HEK293 (cell line): ENCODE measurements around the gene CDON.

Source experiments
- HOXC10 ChIP-seq: sonication (generic); formaldehyde crosslinking; IDR thresholded peaks from 2 replicates; pipeline ENCODE4 v1.8.1; 2023; ENCODE audit warnings: mild to moderate bottlenecking, missing genetic modification reagents
- HOXD13 ChIP-seq: sonication (generic); formaldehyde crosslinking; IDR thresholded peaks from 2 replicates; pipeline ENCODE4 v1.8.0; 2022; ENCODE audit warnings: missing genetic modification reagents, borderline replicate concordance
- KLF10 ChIP-seq: fragments of 450-650 bp; IDR thresholded peaks from 2 replicates; pipeline ENCODE4 v1.5.1; 2018; ENCODE audit warnings: missing biosample characterization, mild to moderate bottlenecking, missing genetic modification characterization
- KLF16 ChIP-seq: fragments of 450-650 bp; formaldehyde crosslinking; IDR thresholded peaks from 2 replicates; pipeline ENCODE4 v1.5.1; 2017; ENCODE audit warnings: missing biosample characterization, missing genetic modification characterization
- KLF7 ChIP-seq: fragments of 450-650 bp; formaldehyde crosslinking; IDR thresholded peaks from 2 replicates; pipeline ENCODE4 v1.5.1; 2016; ENCODE audit warnings: missing biosample characterization, missing genetic modification characterization, borderline replicate concordance
- KLF9 ChIP-seq: fragments of 450-650 bp; formaldehyde crosslinking; IDR thresholded peaks from 2 replicates; pipeline ENCODE4 v1.5.1; 2016; ENCODE audit warnings: missing biosample characterization, missing genetic modification characterization, low read depth
- REPIN1 ChIP-seq: fragments of 450-650 bp; formaldehyde crosslinking; IDR thresholded peaks from 2 replicates; pipeline ENCODE4 v1.5.1; 2017; ENCODE audit warnings: missing biosample characterization, missing genetic modification characterization, low read depth
- SP3 ChIP-seq: fragments of 450-650 bp; formaldehyde crosslinking; IDR thresholded peaks from 2 replicates; pipeline ENCODE4 v1.5.1; 2016; ENCODE audit warnings: missing biosample characterization, missing genetic modification characterization
- SP7 ChIP-seq: fragments of 450-650 bp; formaldehyde crosslinking; IDR thresholded peaks from 2 replicates; pipeline ENCODE4 v1.5.1; 2016; ENCODE audit warnings: missing biosample characterization, missing genetic modification characterization
- TCF7L2 ChIP-seq: IDR thresholded peaks from 2 replicates; pipeline ENCODE4 v1.6.1; 2011; ENCODE audit warnings: low read depth, mild to moderate bottlenecking, inconsistent platforms, low read length, moderate library complexity, borderline replicate concordance
- YY2 ChIP-seq: fragments of 450-650 bp; formaldehyde crosslinking; IDR thresholded peaks from 2 replicates; pipeline ENCODE4 v1.5.1; 2016; ENCODE audit warnings: missing biosample characterization, missing genetic modification characterization
- ZBTB17 ChIP-seq: fragments of 450-650 bp; formaldehyde crosslinking; IDR thresholded peaks from 2 replicates; pipeline ENCODE4 v1.5.1; 2016; ENCODE audit warnings: missing biosample characterization, missing genetic modification characterization
- ZBTB26 ChIP-seq: fragments of 450-650 bp; formaldehyde crosslinking; optimal IDR thresholded peaks from 2 replicates; pipeline ENCODE3; 2016; ENCODE audit warnings: missing biosample characterization, mild to moderate bottlenecking, missing genetic modification characterization
- ZBTB6 ChIP-seq: fragments of 450-650 bp; formaldehyde crosslinking; IDR thresholded peaks from 2 replicates; pipeline ENCODE4 v1.5.1; 2017; ENCODE audit warnings: missing biosample characterization, missing genetic modification characterization
- ZEB2 ChIP-seq: fragments of 450-650 bp; formaldehyde crosslinking; IDR thresholded peaks from 2 replicates; pipeline ENCODE4 v1.5.1; 2016; ENCODE audit warnings: missing biosample characterization, missing genetic modification characterization
- ZNF138 ChIP-seq: fragments of 450-650 bp; formaldehyde crosslinking; IDR thresholded peaks from 2 replicates; pipeline ENCODE4 v1.5.1; 2016; ENCODE audit warnings: missing biosample characterization, missing genetic modification characterization, borderline replicate concordance
- ZNF184 ChIP-seq: fragments of 450-650 bp; IDR thresholded peaks from 2 replicates; pipeline ENCODE4 v1.5.1; 2018; ENCODE audit warnings: missing biosample characterization, mild to moderate bottlenecking, missing genetic modification characterization
- ZNF19 ChIP-seq: fragments of 450-650 bp; formaldehyde crosslinking; IDR thresholded peaks from 2 replicates; pipeline ENCODE4; 2016; ENCODE audit warnings: missing biosample characterization, missing genetic modification characterization, low read depth
- ZNF2 ChIP-seq: fragments of 450-650 bp; formaldehyde crosslinking; IDR thresholded peaks from 2 replicates; pipeline ENCODE4 v1.5.1; 2016; ENCODE audit warnings: missing biosample characterization, missing genetic modification characterization
- ZNF248 ChIP-seq: fragments of 450-650 bp; formaldehyde crosslinking; IDR thresholded peaks from 2 replicates; pipeline ENCODE4 v1.5.1; 2017; ENCODE audit warnings: missing biosample characterization, missing genetic modification characterization
- ZNF324 ChIP-seq: fragments of 450-650 bp; formaldehyde crosslinking; IDR thresholded peaks from 2 replicates; pipeline ENCODE4 v1.5.1; 2016; ENCODE audit warnings: missing biosample characterization, missing genetic modification characterization
- ZNF341 ChIP-seq: fragments of 450-650 bp; formaldehyde crosslinking; IDR thresholded peaks from 2 replicates; pipeline ENCODE4; 2016; ENCODE audit warnings: low read depth, missing biosample characterization, missing genetic modification characterization
- ZNF391 ChIP-seq: fragments of 450-650 bp; formaldehyde crosslinking; IDR thresholded peaks from 2 replicates; pipeline ENCODE4 v1.5.1; 2016; ENCODE audit warnings: low read depth, missing biosample characterization, missing genetic modification characterization, borderline replicate concordance
- ZNF394 ChIP-seq: fragments of 450-650 bp; formaldehyde crosslinking; IDR thresholded peaks from 2 replicates; pipeline ENCODE4 v1.5.1; 2016; ENCODE audit warnings: missing biosample characterization, missing genetic modification characterization, mild to moderate bottlenecking, moderate library complexity, borderline replicate concordance
- ZNF404 ChIP-seq: fragments of 450-650 bp; formaldehyde crosslinking; IDR thresholded peaks from 2 replicates; pipeline ENCODE4 v1.5.1; 2017; ENCODE audit warnings: missing biosample characterization, missing genetic modification characterization
- ZNF426 ChIP-seq: fragments of 450-650 bp; formaldehyde crosslinking; IDR thresholded peaks from 2 replicates; pipeline ENCODE4 v1.5.1; 2017; ENCODE audit warnings: missing biosample characterization, missing genetic modification characterization, mild to moderate bottlenecking, inconsistent platforms, moderate library complexity
- ZNF580 ChIP-seq: fragments of 450-650 bp; formaldehyde crosslinking; IDR thresholded peaks from 2 replicates; pipeline ENCODE4 v1.5.1; 2016; ENCODE audit warnings: missing biosample characterization, missing genetic modification characterization
- ZNF610 ChIP-seq: fragments of 450-650 bp; formaldehyde crosslinking; IDR thresholded peaks from 2 replicates; pipeline ENCODE4 v1.5.1; 2016; ENCODE audit warnings: missing biosample characterization, missing genetic modification characterization, borderline replicate concordance
- ZNF629 ChIP-seq: fragments of 450-650 bp; formaldehyde crosslinking; IDR thresholded peaks from 2 replicates; pipeline ENCODE4 v1.5.1; 2017; ENCODE audit warnings: missing biosample characterization, missing genetic modification characterization
- ZNF639 ChIP-seq: fragments of 450-650 bp; formaldehyde crosslinking; IDR thresholded peaks from 2 replicates; pipeline ENCODE4 v1.5.1; 2016; ENCODE audit warnings: missing biosample characterization, missing genetic modification characterization
- ZNF692 ChIP-seq: fragments of 450-650 bp; formaldehyde crosslinking; IDR thresholded peaks from 2 replicates; pipeline ENCODE4 v1.5.1; 2016; ENCODE audit warnings: missing biosample characterization, missing genetic modification characterization
- ZNF76 ChIP-seq: fragments of 450-650 bp; formaldehyde crosslinking; IDR thresholded peaks from 2 replicates; pipeline ENCODE4; 2016; ENCODE audit warnings: low read depth, missing biosample characterization, missing genetic modification characterization, borderline replicate concordance
- ZSCAN30 ChIP-seq: fragments of 450-650 bp; IDR thresholded peaks from 2 replicates; pipeline ENCODE4 v1.5.1; 2018; ENCODE audit warnings: missing biosample characterization, mild to moderate bottlenecking, missing genetic modification characterization, moderate library complexity
- ZXDB ChIP-seq: fragments of 450-650 bp; formaldehyde crosslinking; IDR thresholded peaks from 2 replicates; pipeline ENCODE4 v1.5.1; 2016; ENCODE audit warnings: missing biosample characterization, missing genetic modification characterization

The CDON gene

GRCh38 chr11:126062679-126063506 is at the start of gene CDON (continued):
- TF ChIP-seq ZNF580 (tag by site-specific recombination) (0 out of 2 replicates have a peak, but pooled peaks have one; percentile 74), ZNF248 (tag by site-specific recombination) (no peak), ZNF19 (no peak), ZNF394 (peak; percentile 62; the same call in 1 of the 2 replicates), KLF10 (tag by site-specific recombination) (peak; percentile 40; the same call in 1 of the 2 replicates), ZNF324 (peak; percentile 98), ZNF639 (tag by site-specific recombination) (peak; percentile 91), ZNF184 (tag by site-specific recombination) (0 out of 2 replicates have a peak, but pooled peaks have one; percentile 57), ZNF2 (tag by site-specific recombination) (peak; percentile 76; the same call in 1 of the 2 replicates), ZNF404 (tag by site-specific recombination) (no peak), ZNF610 (tag by site-specific recombination) (peak; percentile 54; the same call in 1 of the 2 replicates), REPIN1 (tag by site-specific recombination) (0 out of 2 replicates have a peak, but pooled peaks have one; percentile 42), ZBTB17 (tag by site-specific recombination) (peak; percentile 67), ZBTB26 (peak; percentile 88), ZSCAN30 (tag by site-specific recombination) (peak; percentile 16; the same call in 1 of the 2 replicates), KLF9 (tag by site-specific recombination) (no peak), ZBTB6 (tag by site-specific recombination) (no peak), YY2 (tag by site-specific recombination) (peak; percentile 55; the same call in 1 of the 2 replicates), ZNF341 (tag by site-specific recombination) (peak; percentile 90), ZEB2 (tag by site-specific recombination) (peak; percentile 88), ZNF76 (peak; percentile 80), HOXD13 (CRISPR knock-in tag) (no peak), KLF7 (tag by site-specific recombination) (no peak), ZNF391 (tag by site-specific recombination) (peak; percentile 67; the same call in 1 of the 2 replicates), ZNF629 (tag by site-specific recombination) (peak; percentile 84), TCF7L2 (no peak), ZNF692 (tag by site-specific recombination) (peak; percentile 84), ZNF426 (tag by site-specific recombination) (no peak), SP3 (peak; percentile 83), HOXC10 (CRISPR knock-in tag) (no peak), KLF16 (peak; percentile 57; the same call in 1 of the 2 replicates), ZNF138 (tag by site-specific recombination) (no peak), SP7 (peak; percentile 91), ZXDB (tag by site-specific recombination) (peak; percentile 88)
